Natural killer cell (primary cell): ENCODE results near the gene F2. TPM values are rescaled to one million over a fixed set of nuclear protein-coding genes. Genes with fewer than 3 reads are reported as not detected.

Experiments used
- ATAC-seq, 3 donors: fragments of 150-1000 bp in 2 of 3; fragments of 200-7000 bp in 1 of 3; cut with Tn5 transposase; 1 replicate in 1 of 3; 2 replicates in 2 of 3; pipeline ENCODE4 v1.10.0; 2021; ENCODE audit warnings: mild to moderate bottlenecking in 2 of 3, moderate library complexity in 2 of 3
- DNase-seq, 2 donors: peaks; one replicate each; pipeline versions ENCODE4 v3.0.0 to v3.0.0-alpha.2; 2013 to 2021; ENCODE audit warnings: mixed read lengths in 1 of 2
- H3K27ac ChIP-seq: one replicate; pipeline ENCODE4 v1.5.1; 2013; ENCODE audit warnings: mild to moderate bottlenecking, low read length
- H3K27me3 ChIP-seq: one replicate; pipeline ENCODE4 v1.6.1; 2013; ENCODE audit warnings: low read length; ENCODE audit not compliant: control insufficient read depth, insufficient read depth
- H3K36me3 ChIP-seq: one replicate; pipeline ENCODE4 v1.6.1; 2013; ENCODE audit warnings: low read length; ENCODE audit not compliant: control insufficient read depth, insufficient read depth
- H3K4me1 ChIP-seq: one replicate; pipeline ENCODE4 v1.6.1; 2013; ENCODE audit warnings: low read length; ENCODE audit not compliant: control insufficient read depth, insufficient read depth
- H3K4me3 ChIP-seq: one replicate; pipeline ENCODE4 v1.5.1; 2013; ENCODE audit warnings: low read length
- H3K9me3 ChIP-seq: one replicate; pipeline ENCODE4 v1.6.1; 2013; ENCODE audit warnings: low read length; ENCODE audit not compliant: control insufficient read depth, insufficient read depth
- H3K27ac Mint-ChIP-seq, 2 donors: one replicate each; pipeline ENCODE4 v1.8.0; 2022; ENCODE audit warnings: mild to moderate bottlenecking in 2 of 2, mixed read lengths in 2 of 2, moderate library complexity in 1 of 2
- H3K27me3 Mint-ChIP-seq, 2 donors: one replicate each; pipeline ENCODE4 v1.8.0; 2022; ENCODE audit warnings: low read depth in 2 of 2, mixed read lengths in 2 of 2
- H3K36me3 Mint-ChIP-seq: one replicate; pipeline ENCODE4 v1.8.0; 2022; ENCODE audit warnings: mixed read lengths
- H3K4me1 Mint-ChIP-seq, 2 donors: one replicate each; pipeline ENCODE4 v1.8.0; 2022; ENCODE audit warnings: mixed read lengths in 2 of 2
- H3K4me3 Mint-ChIP-seq: one replicate; pipeline ENCODE4 v1.8.0; 2022; ENCODE audit warnings: mild to moderate bottlenecking, moderate library complexity, mixed read lengths
- H3K9me3 Mint-ChIP-seq, 2 donors: one replicate each; pipeline ENCODE4 v1.8.0; 2022; ENCODE audit warnings: mixed read lengths in 2 of 2
- CTCF ChIP-seq: fragments of 200-600 bp; IDR thresholded peaks from one replicate; pipeline ENCODE4 v1.8.0; 2022; ENCODE audit warnings: antibody characterized with exemption
- WGBS: methylation state at CpG from one replicate; pipeline ENCODE4 v1.1.7; 2013; ENCODE audit warnings: missing lambda C conversion rate; ENCODE audit not compliant: insufficient coverage; 5-methylcytosine and 5-hydroxymethylcytosine counted together
- intact Hi-C: fragments of 100-400 bp; cut with micrococcal nuclease; formaldehyde crosslinking; loops from one replicate; pipeline ENCODE4 v1.14.2; 2022
- total RNA-seq, 4 donors: library from RNA; stranded (reverse); fragments of 120-200 nt in 1 of 4; gene quantifications; one replicate each; pipeline versions ENCODE4 v1.2.3 to v1.2.4, GENCODE V29; 2013 to 2022

Gene F2
- total RNA-seq, 3 donors from 2014 or later (not counting 1 experiment from before 2014, with no cell fraction given) = 0.14 TPM; not detected in 2

GRCh38 chr11:46677169-46677568 lies 41.8 kb upstream of the F2 start:
- intact Hi-C loops = loop anchor here (10.0 kb wide), 1 partner anchor 62 kb away; the partner anchor contains the start of genes ATG13 and HARBI1
- H3K4me1 Mint-ChIP-seq = peaks cover 28 to 34% of the 10 kb centered on the region in 2 donors
- Histone ChIP-seq H3K9me3 (no peaks in the 10 kb centered on the region), H3K36me3 (peaks cover 60% of the 10 kb centered on the region), H3K27ac (no peak overlapping the region), H3K27me3 (no peaks in the 10 kb centered on the region), H3K4me1 (peaks cover 52% of the 10 kb centered on the region), H3K4me3 (no peak overlapping the region)
- WGBS = 95% methylated on average over 8 of the region's 8 CpGs
- H3K4me3 Mint-ChIP-seq = no peak overlapping the region
- H3K9me3 Mint-ChIP-seq = no peaks in the 10 kb centered on the region
- DNase-seq (no peak), ATAC-seq (no peak)
- H3K27me3 Mint-ChIP-seq = no peaks in the 10 kb centered on the region
- TF ChIP-seq CTCF = no peak
- H3K36me3 Mint-ChIP-seq = no peaks in the 10 kb centered on the region
- peak overlapping the region; percentile 21 to 73 for H3K27ac Mint-ChIP-seq

- Histone ChIP-seq H3K9me3 (no peaks in the 10 kb centered on the region), H3K4me3 (no peak overlapping the region), H3K27ac (no peak overlapping the region), H3K27me3 (no peaks in the 10 kb centered on the region), H3K36me3 (peaks cover 55% of the 10 kb centered on the region), H3K4me1 (peaks cover 42% of the 10 kb centered on the region)
- ATAC-seq (no peak), DNase-seq (no peak)
- TF ChIP-seq CTCF = no peak
- H3K27ac Mint-ChIP-seq = no peak overlapping the region
- intact Hi-C loops = loop anchor here (10.0 kb wide), 1 partner anchor 63 kb away; the partner anchor contains the start of genes ATG13 and HARBI1
- H3K36me3 Mint-ChIP-seq = no peaks in the 10 kb centered on the region
- 97% methylated on average over 10 of the region's 10 CpGs for WGBS
- H3K27me3 Mint-ChIP-seq = no peaks in the 10 kb centered on the region
- peaks cover 18 to 25% of the 10 kb centered on the region in 2 donors for H3K4me1 Mint-ChIP-seq
- H3K9me3 Mint-ChIP-seq = no peaks in the 10 kb centered on the region
- H3K4me3 Mint-ChIP-seq = no peak overlapping the region
Measured at GRCh38 chr11:46677991-46678740, 40.8 kb upstream of the F2 start.

- Histone ChIP-seq H3K4me1 (peaks cover 36% of the 10 kb centered on the region), H3K36me3 (peaks cover 52% of the 10 kb centered on the region), H3K4me3 (no peak overlapping the region), H3K27me3 (no peaks in the 10 kb centered on the region), H3K9me3 (no peaks in the 10 kb centered on the region), H3K27ac (no peak overlapping the region)
- 93% methylated on average over 9 of the region's 9 CpGs for WGBS
- no peaks in the 10 kb centered on the region for H3K27me3 Mint-ChIP-seq
- peaks cover 17 to 21% of the 10 kb centered on the region in 2 donors for H3K4me1 Mint-ChIP-seq
- DNase-seq (no peak), ATAC-seq (no peak)
- H3K4me3 Mint-ChIP-seq = no peak overlapping the region
- TF ChIP-seq CTCF = no peak
- H3K27ac Mint-ChIP-seq = no peak overlapping the region
- no peaks in the 10 kb centered on the region for H3K9me3 Mint-ChIP-seq
- H3K36me3 Mint-ChIP-seq = no peaks in the 10 kb centered on the region
- intact Hi-C loops = loop anchor here (10.0 kb wide), 1 partner anchor 64 kb away; the partner anchor contains the start of genes ATG13 and HARBI1
Measured at GRCh38 chr11:46678741-46679130, 40.3 kb upstream of the F2 start.
